Measurements from ENCODE around the gene RAB4B. TPM values are rescaled to one million over a fixed set of nuclear protein-coding genes. Genes with fewer than 3 reads are reported as not detected.

Gene RAB4B
- total RNA-seq, 1 experiment from 2014 or later = 29.7 TPM

DNA sequence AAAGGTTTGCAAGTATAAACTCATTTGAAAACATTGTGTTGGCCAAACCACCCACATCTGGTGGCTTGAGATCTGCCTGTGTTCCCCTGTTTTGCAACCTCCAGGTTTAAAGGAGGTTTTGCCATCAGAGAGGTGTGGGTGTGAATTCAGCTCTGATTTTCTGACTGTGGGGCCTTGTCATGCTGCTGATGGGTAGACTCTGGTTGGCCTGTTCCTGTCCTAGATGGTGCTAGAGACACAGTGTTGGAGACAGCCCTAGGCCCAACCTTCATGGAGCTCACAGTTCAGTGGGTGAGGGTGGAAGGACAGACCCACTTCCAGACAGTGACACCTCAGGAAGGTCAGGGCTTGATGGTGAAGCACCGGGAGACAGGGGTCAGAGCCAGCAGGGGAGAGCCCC lies 7.5 kb downstream of the RAB4B start:
- Mint-ChIP-seq H3K4me1 (peaks cover 3% of the 10 kb centered on the region; the same call in 1 of the 2 replicates), H3K9me3 (no peaks in the 10 kb centered on the region), H3K4me3 (no peak overlapping the region), H3K27me3 (ENCODE audit: low read depth) (no peaks in the 10 kb centered on the region), H3K36me3 (peaks cover 8% of the 10 kb centered on the region), H3K27ac (no peak overlapping the region)
- POLR2A ChIA-PET = no interaction called here
- CTCF ChIA-PET = interaction anchor here (1.7 to 2.5 kb wide), 3 partner anchors 10 to 22 kb away, joined by 4 to 11 read pairs (median 11); partner anchors contain the start of gene EGLN2
- ATAC-seq = no peak
- DNase-seq (ENCODE audit: low spot score) = no peak
- TF ChIP-seq GABPB1 (CRISPR knock-in tag; IDR thresholded peaks at IDR 0.05) (no peak), SMAD3 (CRISPR knock-in tag; IDR thresholded peaks at IDR 0.05; ENCODE audit: borderline replicate concordance) (no peak)
- TF ChIP-seq, protein P1, sequence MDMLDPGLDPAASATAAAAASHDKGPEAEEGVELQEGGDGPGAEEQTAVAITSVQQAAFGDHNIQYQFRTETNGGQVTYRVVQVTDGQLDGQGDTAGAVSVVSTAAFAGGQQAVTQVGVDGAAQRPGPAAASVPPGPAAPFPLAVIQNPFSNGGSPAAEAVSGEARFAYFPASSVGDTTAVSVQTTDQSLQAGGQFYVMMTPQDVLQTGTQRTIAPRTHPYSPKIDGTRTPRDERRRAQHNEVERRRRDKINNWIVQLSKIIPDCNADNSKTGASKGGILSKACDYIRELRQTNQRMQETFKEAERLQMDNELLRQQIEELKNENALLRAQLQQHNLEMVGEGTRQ (CRISPR knock-in tag; IDR thresholded peaks at IDR 0.05) = no peak

DNA sequence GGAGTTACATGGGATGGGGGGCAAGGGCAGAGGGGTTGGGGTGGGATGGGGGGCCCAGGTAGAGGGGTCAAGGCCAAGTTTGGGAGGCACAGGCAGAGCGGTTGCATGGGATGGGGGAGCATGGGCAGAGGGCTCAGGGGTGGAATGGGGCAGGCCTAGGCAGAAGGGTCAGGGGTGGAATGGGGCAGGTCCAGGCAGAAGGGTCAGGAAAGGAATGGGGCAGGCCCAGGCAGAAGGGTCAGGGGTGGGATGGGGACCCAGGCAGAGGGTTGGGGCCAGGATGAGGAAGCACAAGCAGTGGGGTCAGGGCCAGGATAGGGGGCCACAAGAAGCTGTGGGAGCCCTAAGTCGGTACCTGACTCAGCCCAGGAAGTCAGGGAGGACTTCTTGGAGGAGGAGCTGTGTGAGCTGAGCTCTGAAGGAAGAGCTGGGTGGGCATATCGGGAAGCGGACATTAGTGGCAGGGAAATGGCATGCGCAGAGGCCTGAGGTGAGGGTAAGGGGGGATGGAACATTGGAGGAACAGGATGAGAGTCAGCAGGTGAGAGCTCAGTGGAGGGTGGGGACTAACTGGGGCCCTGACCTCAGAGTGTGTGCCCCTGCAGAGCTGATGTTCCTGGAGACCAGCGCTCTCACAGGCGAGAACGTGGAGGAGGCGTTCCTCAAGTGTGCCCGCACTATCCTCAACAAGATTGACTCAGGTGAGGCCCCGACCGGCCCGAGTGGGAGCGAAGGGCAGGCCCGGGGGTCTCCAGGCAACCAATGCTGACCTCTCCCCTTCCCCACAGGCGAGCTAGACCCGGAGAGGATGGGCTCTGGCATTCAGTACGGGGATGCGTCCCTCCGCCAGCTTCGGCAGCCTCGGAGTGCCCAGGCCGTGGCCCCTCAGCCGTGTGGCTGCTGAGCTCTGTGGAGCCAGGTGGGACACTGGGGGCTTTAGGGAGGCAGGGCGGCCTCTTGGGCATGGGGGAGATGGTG lies 8.3 kb downstream of the RAB4B start:
- peaks cover 3% of the 10 kb centered on the region; the same call in 1 of the 2 replicates for H3K4me1 Mint-ChIP-seq
- no peaks in the 10 kb centered on the region for H3K9me3 Mint-ChIP-seq
- DNase-seq (ENCODE audit: low spot score) (no peak), ATAC-seq (peak; percentile 26; the same call in 1 of the 2 replicates)
- POLR2A ChIA-PET = interaction anchor here (0.6 to 1.3 kb wide), 2 partner anchors 9 to 51 kb away, joined by 5 to 9 read pairs; partner anchors contain the start of gene RAB4B
- CTCF ChIA-PET = interaction anchor here (0.6 to 2.5 kb wide), 5 partner anchors 9 to 32 kb away, joined by 3 to 11 read pairs (median 5); partner anchors contain the start of gene EGLN2
- H3K27me3 Mint-ChIP-seq (ENCODE audit: low read depth) = no peaks in the 10 kb centered on the region
- peaks cover 11% of the 10 kb centered on the region for H3K36me3 Mint-ChIP-seq
- H3K4me3 Mint-ChIP-seq = no peak overlapping the region
- H3K27ac Mint-ChIP-seq = peak overlapping the region; percentile 44
- TF ChIP-seq ZNF219 (CRISPR knock-in tag; IDR thresholded peaks at IDR 0.05; ENCODE audit: borderline replicate concordance) (no peak), ZNF396 (CRISPR knock-in tag; IDR thresholded peaks at IDR 0.05; ENCODE audit: borderline replicate concordance) (no peak), HMGA2 (CRISPR knock-in tag; IDR thresholded peaks at IDR 0.05) (no peak), NFATC4 (CRISPR knock-in tag; IDR thresholded peaks at IDR 0.05) (no peak), TP53 (CRISPR knock-in tag; IDR thresholded peaks at IDR 0.05) (no peak), ELF4 (CRISPR knock-in tag; IDR thresholded peaks at IDR 0.05; ENCODE audit: low read depth) (no peak), ZNF671 (CRISPR knock-in tag; IDR thresholded peaks at IDR 0.05) (no peak), CREB1 (CRISPR knock-in tag; IDR thresholded peaks at IDR 0.05) (no peak), ZNF121 (CRISPR knock-in tag; IDR thresholded peaks at IDR 0.05) (no peak)
- TF ChIP-seq, protein P2, sequence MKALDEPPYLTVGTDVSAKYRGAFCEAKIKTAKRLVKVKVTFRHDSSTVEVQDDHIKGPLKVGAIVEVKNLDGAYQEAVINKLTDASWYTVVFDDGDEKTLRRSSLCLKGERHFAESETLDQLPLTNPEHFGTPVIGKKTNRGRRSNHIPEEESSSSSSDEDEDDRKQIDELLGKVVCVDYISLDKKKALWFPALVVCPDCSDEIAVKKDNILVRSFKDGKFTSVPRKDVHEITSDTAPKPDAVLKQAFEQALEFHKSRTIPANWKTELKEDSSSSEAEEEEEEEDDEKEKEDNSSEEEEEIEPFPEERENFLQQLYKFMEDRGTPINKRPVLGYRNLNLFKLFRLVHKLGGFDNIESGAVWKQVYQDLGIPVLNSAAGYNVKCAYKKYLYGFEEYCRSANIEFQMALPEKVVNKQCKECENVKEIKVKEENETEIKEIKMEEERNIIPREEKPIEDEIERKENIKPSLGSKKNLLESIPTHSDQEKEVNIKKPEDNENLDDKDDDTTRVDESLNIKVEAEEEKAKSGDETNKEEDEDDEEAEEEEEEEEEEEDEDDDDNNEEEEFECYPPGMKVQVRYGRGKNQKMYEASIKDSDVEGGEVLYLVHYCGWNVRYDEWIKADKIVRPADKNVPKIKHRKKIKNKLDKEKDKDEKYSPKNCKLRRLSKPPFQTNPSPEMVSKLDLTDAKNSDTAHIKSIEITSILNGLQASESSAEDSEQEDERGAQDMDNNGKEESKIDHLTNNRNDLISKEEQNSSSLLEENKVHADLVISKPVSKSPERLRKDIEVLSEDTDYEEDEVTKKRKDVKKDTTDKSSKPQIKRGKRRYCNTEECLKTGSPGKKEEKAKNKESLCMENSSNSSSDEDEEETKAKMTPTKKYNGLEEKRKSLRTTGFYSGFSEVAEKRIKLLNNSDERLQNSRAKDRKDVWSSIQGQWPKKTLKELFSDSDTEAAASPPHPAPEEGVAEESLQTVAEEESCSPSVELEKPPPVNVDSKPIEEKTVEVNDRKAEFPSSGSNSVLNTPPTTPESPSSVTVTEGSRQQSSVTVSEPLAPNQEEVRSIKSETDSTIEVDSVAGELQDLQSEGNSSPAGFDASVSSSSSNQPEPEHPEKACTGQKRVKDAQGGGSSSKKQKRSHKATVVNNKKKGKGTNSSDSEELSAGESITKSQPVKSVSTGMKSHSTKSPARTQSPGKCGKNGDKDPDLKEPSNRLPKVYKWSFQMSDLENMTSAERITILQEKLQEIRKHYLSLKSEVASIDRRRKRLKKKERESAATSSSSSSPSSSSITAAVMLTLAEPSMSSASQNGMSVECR (CRISPR knock-in tag; IDR thresholded peaks at IDR 0.05; ENCODE audit: borderline replicate concordance) = no peak
- TF ChIP-seq, protein P3, sequence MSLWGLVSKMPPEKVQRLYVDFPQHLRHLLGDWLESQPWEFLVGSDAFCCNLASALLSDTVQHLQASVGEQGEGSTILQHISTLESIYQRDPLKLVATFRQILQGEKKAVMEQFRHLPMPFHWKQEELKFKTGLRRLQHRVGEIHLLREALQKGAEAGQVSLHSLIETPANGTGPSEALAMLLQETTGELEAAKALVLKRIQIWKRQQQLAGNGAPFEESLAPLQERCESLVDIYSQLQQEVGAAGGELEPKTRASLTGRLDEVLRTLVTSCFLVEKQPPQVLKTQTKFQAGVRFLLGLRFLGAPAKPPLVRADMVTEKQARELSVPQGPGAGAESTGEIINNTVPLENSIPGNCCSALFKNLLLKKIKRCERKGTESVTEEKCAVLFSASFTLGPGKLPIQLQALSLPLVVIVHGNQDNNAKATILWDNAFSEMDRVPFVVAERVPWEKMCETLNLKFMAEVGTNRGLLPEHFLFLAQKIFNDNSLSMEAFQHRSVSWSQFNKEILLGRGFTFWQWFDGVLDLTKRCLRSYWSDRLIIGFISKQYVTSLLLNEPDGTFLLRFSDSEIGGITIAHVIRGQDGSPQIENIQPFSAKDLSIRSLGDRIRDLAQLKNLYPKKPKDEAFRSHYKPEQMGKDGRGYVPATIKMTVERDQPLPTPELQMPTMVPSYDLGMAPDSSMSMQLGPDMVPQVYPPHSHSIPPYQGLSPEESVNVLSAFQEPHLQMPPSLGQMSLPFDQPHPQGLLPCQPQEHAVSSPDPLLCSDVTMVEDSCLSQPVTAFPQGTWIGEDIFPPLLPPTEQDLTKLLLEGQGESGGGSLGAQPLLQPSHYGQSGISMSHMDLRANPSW (CRISPR knock-in tag; conservative IDR thresholded peaks at IDR 0.05; ENCODE audit: low read depth) = no peak
- TF ChIP-seq, protein P4, sequence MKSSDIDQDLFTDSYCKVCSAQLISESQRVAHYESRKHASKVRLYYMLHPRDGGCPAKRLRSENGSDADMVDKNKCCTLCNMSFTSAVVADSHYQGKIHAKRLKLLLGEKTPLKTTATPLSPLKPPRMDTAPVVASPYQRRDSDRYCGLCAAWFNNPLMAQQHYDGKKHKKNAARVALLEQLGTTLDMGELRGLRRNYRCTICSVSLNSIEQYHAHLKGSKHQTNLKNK (CRISPR knock-in tag; IDR thresholded peaks at IDR 0.05) = no peak
- TF ChIP-seq, protein P5, sequence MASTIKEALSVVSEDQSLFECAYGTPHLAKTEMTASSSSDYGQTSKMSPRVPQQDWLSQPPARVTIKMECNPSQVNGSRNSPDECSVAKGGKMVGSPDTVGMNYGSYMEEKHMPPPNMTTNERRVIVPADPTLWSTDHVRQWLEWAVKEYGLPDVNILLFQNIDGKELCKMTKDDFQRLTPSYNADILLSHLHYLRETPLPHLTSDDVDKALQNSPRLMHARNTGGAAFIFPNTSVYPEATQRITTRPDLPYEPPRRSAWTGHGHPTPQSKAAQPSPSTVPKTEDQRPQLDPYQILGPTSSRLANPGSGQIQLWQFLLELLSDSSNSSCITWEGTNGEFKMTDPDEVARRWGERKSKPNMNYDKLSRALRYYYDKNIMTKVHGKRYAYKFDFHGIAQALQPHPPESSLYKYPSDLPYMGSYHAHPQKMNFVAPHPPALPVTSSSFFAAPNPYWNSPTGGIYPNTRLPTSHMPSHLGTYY (CRISPR knock-in tag; IDR thresholded peaks at IDR 0.05) = no peak
- TF ChIP-seq, protein P6, sequence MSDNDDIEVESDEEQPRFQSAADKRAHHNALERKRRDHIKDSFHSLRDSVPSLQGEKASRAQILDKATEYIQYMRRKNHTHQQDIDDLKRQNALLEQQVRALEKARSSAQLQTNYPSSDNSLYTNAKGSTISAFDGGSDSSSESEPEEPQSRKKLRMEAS (CRISPR knock-in tag; IDR thresholded peaks at IDR 0.05) = no peak
- TF ChIP-seq, protein P7, sequence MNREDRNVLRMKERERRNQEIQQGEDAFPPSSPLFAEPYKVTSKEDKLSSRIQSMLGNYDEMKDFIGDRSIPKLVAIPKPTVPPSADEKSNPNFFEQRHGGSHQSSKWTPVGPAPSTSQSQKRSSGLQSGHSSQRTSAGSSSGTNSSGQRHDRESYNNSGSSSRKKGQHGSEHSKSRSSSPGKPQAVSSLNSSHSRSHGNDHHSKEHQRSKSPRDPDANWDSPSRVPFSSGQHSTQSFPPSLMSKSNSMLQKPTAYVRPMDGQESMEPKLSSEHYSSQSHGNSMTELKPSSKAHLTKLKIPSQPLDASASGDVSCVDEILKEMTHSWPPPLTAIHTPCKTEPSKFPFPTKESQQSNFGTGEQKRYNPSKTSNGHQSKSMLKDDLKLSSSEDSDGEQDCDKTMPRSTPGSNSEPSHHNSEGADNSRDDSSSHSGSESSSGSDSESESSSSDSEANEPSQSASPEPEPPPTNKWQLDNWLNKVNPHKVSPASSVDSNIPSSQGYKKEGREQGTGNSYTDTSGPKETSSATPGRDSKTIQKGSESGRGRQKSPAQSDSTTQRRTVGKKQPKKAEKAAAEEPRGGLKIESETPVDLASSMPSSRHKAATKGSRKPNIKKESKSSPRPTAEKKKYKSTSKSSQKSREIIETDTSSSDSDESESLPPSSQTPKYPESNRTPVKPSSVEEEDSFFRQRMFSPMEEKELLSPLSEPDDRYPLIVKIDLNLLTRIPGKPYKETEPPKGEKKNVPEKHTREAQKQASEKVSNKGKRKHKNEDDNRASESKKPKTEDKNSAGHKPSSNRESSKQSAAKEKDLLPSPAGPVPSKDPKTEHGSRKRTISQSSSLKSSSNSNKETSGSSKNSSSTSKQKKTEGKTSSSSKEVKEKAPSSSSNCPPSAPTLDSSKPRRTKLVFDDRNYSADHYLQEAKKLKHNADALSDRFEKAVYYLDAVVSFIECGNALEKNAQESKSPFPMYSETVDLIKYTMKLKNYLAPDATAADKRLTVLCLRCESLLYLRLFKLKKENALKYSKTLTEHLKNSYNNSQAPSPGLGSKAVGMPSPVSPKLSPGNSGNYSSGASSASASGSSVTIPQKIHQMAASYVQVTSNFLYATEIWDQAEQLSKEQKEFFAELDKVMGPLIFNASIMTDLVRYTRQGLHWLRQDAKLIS (CRISPR knock-in tag; IDR thresholded peaks at IDR 0.05; ENCODE audit: borderline replicate concordance) = no peak
